PC-9 (cell line): ENCODE data around the gene MYOF.

ENCODE experiments used
- EZH2 ChIP-seq: fragments of 200-600 bp; sonication (generic); IDR thresholded peaks from 2 replicates; pipeline ENCODE4 v1.8.0; 2017; ENCODE audit warnings: antibody characterized with exemption, low read depth
- TF ChIP-seq, protein P1 (sequence below): fragments of 200-600 bp; sonication (generic); conservative IDR thresholded peaks from 2 replicates; pipeline ENCODE4 v1.6.1; 2017; ENCODE audit warnings: mixed run types, antibody characterized with exemption, mild to moderate bottlenecking, moderate library complexity

DNA sequence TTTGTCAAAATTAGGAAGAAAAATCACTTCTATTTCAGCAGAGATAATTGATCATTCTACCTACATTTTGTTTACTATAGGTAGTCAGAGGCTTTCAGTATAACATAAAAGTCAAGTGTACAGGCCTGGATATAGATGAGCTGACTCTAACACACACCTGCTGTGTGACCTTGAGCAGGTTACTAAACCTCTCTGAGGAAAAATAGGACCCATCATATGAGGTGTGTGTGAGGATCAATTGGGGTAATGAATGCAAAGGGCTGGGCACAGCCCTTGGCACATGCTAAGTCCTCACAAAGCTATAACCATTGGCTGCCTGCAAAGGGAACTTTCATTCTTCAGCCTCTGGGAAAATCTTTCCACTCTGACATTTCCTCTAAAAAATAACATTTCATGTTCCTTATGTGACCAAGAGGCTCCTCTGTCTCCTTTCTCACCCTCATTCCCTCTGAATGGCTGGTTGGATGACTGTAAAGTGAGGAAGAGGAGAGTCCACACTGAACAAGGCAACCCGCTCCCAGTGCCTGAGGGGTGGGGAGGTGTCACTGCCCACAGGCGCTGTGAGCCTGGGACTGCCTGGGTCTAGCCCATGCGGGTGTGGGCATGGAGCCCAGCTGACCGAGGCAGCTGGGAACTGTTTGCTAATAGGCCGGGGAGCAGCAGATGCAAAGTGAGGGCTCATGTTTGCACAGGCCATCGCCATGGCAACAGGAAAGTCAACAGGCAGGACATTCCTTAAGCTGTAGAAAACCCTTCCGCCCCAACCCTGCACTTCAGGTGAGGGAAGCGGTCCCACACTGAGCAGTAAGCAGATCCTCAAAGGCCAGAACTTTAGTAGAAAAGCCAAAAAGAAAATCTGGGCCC lies 36.8 kb downstream of the MYOF start:
- TF ChIP-seq, protein P1, sequence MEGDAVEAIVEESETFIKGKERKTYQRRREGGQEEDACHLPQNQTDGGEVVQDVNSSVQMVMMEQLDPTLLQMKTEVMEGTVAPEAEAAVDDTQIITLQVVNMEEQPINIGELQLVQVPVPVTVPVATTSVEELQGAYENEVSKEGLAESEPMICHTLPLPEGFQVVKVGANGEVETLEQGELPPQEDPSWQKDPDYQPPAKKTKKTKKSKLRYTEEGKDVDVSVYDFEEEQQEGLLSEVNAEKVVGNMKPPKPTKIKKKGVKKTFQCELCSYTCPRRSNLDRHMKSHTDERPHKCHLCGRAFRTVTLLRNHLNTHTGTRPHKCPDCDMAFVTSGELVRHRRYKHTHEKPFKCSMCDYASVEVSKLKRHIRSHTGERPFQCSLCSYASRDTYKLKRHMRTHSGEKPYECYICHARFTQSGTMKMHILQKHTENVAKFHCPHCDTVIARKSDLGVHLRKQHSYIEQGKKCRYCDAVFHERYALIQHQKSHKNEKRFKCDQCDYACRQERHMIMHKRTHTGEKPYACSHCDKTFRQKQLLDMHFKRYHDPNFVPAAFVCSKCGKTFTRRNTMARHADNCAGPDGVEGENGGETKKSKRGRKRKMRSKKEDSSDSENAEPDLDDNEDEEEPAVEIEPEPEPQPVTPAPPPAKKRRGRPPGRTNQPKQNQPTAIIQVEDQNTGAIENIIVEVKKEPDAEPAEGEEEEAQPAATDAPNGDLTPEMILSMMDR = no peak
- no peak for TF ChIP-seq EZH2
